ENCODE data around the gene LACTBL1. TPM values are rescaled to one million over a fixed set of nuclear protein-coding genes. Genes with fewer than 3 reads are reported as not detected.

The LACTBL1 gene
- polyA plus RNA-seq, 4 donors = not detected

DNA sequence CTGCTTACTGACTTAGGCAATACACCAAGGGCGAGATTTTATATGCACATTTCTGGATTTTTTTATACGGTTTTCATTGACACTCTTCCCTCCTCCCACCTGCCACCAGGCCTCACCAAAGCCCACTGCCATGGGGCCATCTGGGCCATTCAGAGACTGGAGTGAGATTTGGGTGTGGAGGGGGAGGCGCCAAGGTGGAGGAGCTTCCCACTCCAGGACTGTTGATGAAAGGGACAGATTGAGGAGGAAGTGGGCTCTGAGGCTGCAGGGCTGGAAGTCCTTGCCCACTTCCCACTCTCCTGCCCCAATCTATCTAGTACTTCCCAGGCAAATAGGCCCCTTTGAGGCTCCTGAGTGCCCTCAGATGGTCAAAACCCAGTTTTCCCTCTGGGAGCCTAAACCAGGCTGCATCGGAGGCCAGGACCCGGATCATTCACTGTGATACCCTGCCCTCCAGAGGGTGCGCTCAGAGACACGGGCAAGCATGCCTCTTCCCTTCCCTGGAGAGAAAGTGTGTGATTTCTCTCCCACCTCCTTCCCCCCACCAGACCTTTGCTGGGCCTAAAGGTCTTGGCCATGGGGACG lies 57.9 kb downstream of the LACTBL1 start:
- DNase-seq (ENCODE audit: low read depth in 4 of 4, low spot score in 3 of 4) = no peak

GRCh38 chr1:22914156-22914555 lies 58.5 kb downstream of the LACTBL1 start:
- no peak for DNase-seq (ENCODE audit: low read depth in 4 of 4, low spot score in 3 of 4)

DNA sequence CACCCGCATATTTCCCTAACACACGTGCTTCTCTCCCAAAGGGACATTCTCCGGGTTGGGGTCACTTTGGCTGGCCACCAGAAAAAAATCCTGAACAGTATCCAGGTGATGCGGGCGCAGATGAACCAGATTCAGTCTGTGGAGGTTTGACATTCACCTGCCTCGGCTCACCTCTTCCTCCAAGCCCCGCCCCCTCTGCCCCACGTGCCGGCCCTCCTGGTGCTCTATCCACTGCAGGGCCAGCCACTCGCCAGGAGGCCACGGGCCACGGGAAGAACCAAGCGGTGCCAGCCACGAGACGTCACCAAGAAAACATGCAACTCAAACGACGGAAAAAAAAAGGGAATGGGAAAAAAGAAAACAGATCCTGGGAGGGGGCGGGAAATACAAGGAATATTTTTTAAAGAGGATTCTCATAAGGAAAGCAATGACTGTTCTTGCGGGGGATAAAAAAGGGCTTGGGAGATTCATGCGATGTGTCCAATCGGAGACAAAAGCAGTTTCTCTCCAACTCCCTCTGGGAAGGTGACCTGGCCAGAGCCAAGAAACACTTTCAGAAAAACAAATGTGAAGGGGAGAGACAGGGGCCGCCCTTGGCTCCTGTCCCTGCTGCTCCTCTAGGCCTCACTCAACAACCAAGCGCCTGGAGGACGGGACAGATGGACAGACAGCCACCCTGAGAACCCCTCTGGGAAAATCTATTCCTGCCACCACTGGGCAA lies 59.1 kb downstream of the LACTBL1 start:
- no peak for DNase-seq (ENCODE audit: low read depth in 4 of 4, low spot score in 3 of 4)

GRCh38 chr1:22912311-22912710 lies 60.4 kb downstream of the LACTBL1 start:
- no peak for DNase-seq (ENCODE audit: low read depth in 4 of 4, low spot score in 3 of 4)

DNA sequence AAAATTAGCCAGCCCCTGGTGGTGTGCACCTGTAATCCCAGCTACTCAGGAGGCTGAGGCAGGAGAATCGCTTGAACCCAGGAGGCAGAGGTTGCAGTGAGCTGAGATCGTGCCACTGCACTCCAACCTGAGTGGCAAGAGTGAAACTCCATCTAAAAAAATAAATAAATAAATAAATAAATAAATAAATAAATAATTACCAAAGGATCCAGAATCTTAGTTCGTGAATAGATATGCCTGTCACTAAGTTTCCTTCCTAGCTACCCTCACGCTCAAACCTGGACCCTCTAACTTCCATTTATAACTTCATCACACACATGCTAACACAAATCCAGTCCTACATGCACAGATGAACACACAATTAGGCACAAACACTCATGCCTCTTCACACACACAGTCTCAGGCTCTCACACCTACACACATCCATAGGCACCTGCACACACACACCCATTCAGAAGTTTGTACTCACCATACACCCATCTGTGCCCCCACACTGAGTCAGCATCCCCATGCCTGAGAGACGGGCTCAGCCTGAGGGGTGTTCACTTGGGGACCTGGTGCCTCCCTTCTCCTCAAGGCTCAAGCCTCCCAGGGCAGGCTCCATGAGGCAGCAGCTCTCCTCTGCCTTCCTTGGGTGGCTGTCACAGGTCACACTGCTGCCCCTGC lies 61.5 kb downstream of the LACTBL1 start:
- DNase-seq (ENCODE audit: low read depth in 4 of 4, low spot score in 3 of 4) = no peak

DNA sequence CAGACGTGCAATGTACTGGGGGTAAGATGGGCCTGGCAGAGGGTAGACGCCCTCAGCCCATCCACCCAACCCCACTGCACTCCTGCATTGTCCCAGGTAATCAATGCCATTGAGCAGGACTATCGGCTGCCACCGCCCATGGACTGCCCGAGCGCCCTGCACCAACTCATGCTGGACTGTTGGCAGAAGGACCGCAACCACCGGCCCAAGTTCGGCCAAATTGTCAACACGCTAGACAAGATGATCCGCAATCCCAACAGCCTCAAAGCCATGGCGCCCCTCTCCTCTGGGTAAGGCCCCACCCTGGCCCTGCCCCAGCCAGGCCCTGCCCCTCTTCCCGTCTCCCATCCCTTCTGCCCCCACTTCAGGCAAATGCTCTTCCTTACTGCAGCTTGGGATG lies 62.4 kb downstream of the LACTBL1 start:
- DNase-seq (ENCODE audit: low read depth in 4 of 4, low spot score in 3 of 4) = no peak

- DNase-seq (ENCODE audit: low read depth in 4 of 4, low spot score in 3 of 4) = no peak
Observed at GRCh38 chr1:22908880-22909426, 63.7 kb downstream of the LACTBL1 start.

DNA sequence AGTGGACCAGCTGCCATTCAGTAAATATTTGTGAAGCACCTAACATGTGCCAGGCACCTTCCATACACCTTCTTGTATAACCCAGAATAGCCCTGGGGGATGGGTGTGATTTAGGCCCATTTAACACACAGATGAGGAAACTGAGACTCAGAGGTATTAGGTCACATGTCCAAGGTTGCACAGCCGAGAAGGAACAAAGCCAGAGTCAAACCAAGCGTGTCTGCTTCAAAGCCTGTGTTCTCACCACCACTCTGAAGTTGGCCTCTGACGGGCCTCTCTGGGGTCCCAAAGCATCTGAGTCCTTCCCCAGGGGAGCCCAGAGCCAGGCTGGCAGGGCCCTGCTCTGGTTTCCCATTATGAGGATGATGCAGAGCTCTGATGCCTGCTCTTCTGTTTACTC lies 65.1 kb downstream of the LACTBL1 start:
- DNase-seq (ENCODE audit: low read depth in 4 of 4, low spot score in 3 of 4) = no peak

- no peak for DNase-seq (ENCODE audit: low read depth in 4 of 4, low spot score in 3 of 4)
Observed at GRCh38 chr1:22906968-22907367, 65.7 kb downstream of the LACTBL1 start.

GRCh38 chr1:22903113-22903512 lies 69.6 kb downstream of the LACTBL1 start:
- no peak for DNase-seq (ENCODE audit: low read depth in 4 of 4, low spot score in 3 of 4)

Other genes with a start within 250 kb of the LACTBL1 start
- under 1 TPM in 1 of 4 donors, not detected in 3; 0.27 TPM for gene TEX46, start 43.0 kb upstream of the LACTBL1 start, polyA plus RNA-seq (ENCODE audit: insufficient read length in 4 of 4)
- gene KDM1A, start 46.6 kb upstream of the LACTBL1 start, polyA plus RNA-seq (ENCODE audit: insufficient read length in 4 of 4) = 100 to 1,000 TPM; 102 to 137 (median 131) TPM
- gene LUZP1, start 196.0 kb upstream of the LACTBL1 start, polyA plus RNA-seq (ENCODE audit: insufficient read length in 4 of 4) = 10 to 100 TPM; 29.6 to 38.0 (median 31.2) TPM
- under 1 TPM; 0.19 to 0.56 (median 0.40) TPM for gene HTR1D, start 244.6 kb upstream of the LACTBL1 start, polyA plus RNA-seq (ENCODE audit: insufficient read length in 4 of 4)